ENCODE data around the gene DYTN.

GRCh38 chr2:206716623-206717022 lies 1.6 kb downstream of the DYTN start:
- TF ChIP-seq CTCF (conservative IDR thresholded peaks at IDR 0.05; ENCODE audit: low read length) (no peak), EZH2phosphoT487 (IDR thresholded peaks at IDR 0.05; ENCODE audit: borderline replicate concordance, low read depth, low read length) (no peak)
